HG02798 (cell line): ENCODE results near the gene YWHAG.
A peak's percentile ranks its signal among the peaks of the same experiment; 100 is the strongest.
"Not testable (repeated sequence)": the region's sequence is repeated elsewhere in the genome, so short reads cannot be mapped to it uniquely, and the experiment has no call there.

Experiments used
- ATAC-seq: cut with Tn5 transposase; IDR thresholded peaks from one replicate; pipeline ENCODE4 v1.9.1; 2021; ENCODE audit warnings: mild to moderate bottlenecking; ENCODE audit not compliant: unreplicated experiment, poor library complexity

Gene YWHAG

DNA sequence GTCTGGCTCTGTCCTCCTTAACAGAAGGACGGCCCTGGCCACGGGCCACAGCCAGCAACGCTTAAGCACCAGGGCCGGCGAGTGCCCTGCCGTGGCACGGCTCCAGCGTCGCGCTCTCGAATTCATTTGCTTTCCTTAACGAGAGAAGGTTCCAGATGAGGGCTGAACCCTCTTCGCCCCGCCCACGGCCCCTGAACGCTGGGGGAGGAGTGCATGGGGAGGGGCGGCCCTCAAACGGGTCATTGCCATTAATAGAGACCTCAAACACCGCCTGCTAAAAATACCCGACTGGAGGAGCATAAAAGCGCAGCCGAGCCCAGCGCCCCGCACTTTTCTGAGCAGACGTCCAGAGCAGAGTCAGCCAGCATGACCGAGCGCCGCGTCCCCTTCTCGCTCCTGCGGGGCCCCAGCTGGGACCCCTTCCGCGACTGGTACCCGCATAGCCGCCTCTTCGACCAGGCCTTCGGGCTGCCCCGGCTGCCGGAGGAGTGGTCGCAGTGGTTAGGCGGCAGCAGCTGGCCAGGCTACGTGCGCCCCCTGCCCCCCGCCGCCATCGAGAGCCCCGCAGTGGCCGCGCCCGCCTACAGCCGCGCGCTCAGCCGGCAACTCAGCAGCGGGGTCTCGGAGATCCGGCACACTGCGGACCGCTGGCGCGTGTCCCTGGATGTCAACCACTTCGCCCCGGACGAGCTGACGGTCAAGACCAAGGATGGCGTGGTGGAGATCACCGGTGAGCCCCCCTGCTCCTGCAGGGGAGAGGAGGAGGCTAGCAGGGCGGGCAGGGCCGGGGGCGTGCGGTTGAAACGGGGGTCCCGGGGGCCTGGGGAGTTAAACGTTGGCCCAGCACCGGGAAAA is 56.2 kb downstream of the YWHAG start, which contains the start of gene HSPB1:
Gene HSPB1, plus strand, starts transcription at position 327 of the 855 bp plus-strand sequence. Its CDS starts 40 bp downstream, at position 367.
- peak; percentile 58 for ATAC-seq

- ATAC-seq: no peak
These were observed 57.8 kb downstream of the YWHAG start for GRCh38 chr7:76301000-76301399.

DNA sequence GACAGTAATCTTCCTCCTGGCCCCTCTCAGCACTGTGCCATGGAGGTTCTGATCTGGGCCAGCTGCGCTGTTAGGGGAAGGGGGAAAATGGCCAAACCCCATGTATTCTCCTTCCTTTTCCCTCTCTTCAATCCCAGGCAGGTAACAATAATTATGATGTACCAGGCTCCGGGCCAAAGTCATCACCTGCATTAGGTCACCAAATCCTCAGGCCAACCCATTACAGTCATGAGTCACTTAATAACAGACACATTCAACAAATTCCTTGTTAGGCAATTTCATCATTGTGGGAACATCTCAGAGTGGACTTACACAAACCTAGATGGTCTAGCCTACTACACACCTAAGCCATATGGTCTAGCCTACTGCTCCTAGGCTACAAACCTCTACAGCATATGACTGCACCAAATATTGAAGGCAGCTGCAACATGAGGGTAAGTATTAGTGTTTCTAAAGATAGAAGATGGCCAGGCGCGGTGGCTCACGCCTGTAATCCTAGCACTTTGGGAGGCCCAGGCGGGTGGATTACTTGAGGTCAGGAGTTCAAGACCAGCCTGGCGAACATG is 58.5 kb downstream of the YWHAG start:
- no peak for ATAC-seq

- ATAC-seq: no peak
These were observed 61.7 kb downstream of the YWHAG start for GRCh38 chr7:76296743-76297740.

GRCh38 chr7:76294344-76295024 is 64.3 kb downstream of the YWHAG start:
- no peak for ATAC-seq

DNA sequence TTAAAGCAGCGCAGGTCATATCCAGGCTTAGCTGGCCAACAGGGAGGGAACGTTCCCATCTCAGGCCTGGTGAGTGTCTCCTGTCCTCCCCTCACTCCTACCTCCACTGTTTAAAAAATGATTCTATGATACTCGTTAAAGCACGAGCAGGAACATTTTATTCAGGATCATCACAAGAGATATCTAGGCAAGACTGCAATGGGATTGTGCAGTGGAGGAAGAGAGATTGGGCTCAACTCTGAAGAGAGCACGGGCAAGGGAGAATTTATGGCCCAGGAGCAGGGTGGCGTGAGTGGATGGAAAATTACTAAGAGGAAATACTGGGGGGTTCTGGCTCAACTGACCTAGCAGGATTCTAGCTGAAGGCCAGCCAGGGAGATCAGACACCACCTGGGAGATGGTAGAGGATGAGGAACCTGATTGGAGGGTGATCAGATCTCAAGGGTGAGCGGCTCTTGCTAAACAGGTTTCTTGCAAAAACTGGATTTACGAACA is 65.3 kb downstream of the YWHAG start:
- no peak for ATAC-seq

- not testable (repeated sequence) for ATAC-seq
These were observed 65.9 kb downstream of the YWHAG start for GRCh38 chr7:76292911-76293310.

- no peak for ATAC-seq
These were observed 66.6 kb downstream of the YWHAG start for GRCh38 chr7:76292213-76292573.

- ATAC-seq: peak; percentile 85
These were observed 67.2 kb downstream of the YWHAG start for GRCh38 chr7:76291351-76292212.

DNA sequence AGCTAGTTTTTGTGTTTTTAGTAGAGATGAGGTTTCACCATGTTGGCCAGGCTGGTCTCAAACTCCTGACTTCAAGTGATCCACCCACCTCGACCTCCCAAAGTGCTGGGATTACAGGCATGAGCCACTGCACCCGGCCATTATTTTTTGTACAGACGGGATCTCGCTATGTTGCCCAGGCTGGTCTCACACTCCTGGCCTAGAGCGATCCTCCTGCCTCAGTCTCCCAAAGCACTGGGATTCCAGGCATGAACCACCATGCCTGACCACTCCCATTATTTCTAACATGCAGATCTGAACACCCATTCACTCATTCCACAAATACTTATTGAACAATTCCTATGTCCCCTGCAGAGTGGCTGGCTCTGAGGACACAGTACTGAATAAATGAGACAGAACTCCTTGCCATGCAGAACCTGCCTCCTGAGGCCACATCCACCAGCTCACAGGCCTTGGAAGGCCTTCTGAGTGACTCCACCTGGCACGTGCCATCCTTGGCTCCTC is 67.9 kb downstream of the YWHAG start:
- not testable (repeated sequence) for ATAC-seq

DNA sequence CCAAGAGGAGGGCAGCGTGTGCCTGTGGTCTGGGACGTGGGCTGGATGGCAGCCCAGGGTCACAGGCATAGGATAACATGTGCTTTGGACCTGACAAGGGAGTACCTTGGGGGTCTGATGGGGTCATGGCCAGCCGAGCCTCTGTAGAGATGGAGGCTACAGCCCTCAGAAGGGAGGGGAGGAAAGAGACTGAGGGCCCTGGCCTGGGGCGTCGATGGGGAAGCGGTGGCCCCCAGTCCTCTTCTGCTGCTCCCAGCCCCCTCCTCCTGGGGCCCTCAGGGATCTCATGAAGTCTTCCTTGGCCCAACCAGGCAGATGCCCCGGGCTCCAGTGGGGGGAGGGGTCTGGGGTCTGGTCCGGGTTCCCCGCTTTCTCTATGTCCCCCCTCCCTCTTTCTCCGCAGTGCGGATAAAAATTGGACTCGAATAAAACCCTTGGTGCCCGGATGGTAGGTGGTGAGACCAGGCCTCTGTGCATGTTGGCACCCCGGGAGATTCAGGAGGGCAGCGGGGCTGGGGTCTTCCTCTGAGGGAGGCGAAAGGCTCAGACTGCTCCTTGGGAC is 71.9 kb downstream of the YWHAG start:
- no peak for ATAC-seq

DNA sequence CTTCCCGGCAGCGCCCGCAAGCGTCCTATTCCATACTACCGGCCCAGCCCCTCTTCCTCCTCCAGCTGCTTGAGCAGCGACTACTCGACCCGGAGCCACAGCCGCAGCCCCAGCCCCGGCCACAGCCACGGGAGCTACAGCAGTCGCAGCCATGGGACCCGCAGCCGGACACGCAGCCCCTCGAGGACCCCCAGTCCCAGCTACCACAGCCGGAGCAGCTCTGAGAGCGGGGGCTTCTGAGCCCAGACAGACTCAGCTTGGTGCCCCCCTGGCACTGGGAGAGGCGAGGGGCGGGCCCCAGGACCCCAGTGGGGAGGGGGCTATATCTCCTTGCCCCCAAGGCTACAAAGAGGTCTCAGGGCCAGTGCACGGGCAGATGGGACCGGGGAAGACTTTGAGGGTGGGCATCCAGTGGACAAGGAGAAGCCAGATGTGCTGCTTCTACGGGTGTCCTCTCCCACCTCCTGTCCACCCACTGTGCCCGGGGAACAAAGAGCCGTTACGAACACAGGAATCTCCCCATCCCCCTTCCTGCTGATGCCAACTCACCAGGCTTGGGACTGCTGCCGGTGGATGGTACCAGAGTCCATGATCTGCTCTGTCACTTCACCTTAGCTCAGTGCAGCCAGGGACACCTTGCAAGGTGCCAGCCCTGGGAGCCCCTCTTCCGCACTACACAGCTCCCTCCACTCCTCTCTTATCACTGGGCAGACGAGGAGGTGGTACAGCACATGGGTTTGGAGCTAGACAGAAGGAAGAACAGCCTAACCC is 73.0 kb downstream of the YWHAG start:
- ATAC-seq: no peak

- no peak for ATAC-seq
These were observed 75.3 kb downstream of the YWHAG start for GRCh38 chr7:76283254-76284159.

GRCh38 chr7:76282344-76283253 is 76.2 kb downstream of the YWHAG start:
- ATAC-seq: no peak

GRCh38 chr7:76281706-76282343 is 77.0 kb downstream of the YWHAG start:
- ATAC-seq: no peak
